Endothelial cell of umbilical vein (primary cell): ENCODE results near the gene IQCH. TPM values are rescaled to one million over a fixed set of nuclear protein-coding genes. Genes with fewer than 3 reads are reported as not detected.

ENCODE experiments used
- BruUV-seq: library from RNA; stranded (reverse); fragments of 400-500 nt; replicated peaks from 2 replicates; lab custom pipeline; 2021; lab: Mats Ljungman, UMichigan
- CTCF ChIA-PET: fragments of 300-600, 350-600 bp; sonication (Branson Sonifier 250); formaldehyde crosslinking; loops from one replicate; lab custom pipeline; 2021; ENCODE audit warnings: antibody characterized with exemption, inconsistent platforms; lab: Charles Lee
- POLR2A ChIA-PET: fragments of 300-600, 350-600 bp; sonication (Branson Sonifier 250); formaldehyde crosslinking; loops from one replicate; lab custom pipeline; 2021; ENCODE audit warnings: antibody characterized with exemption, inconsistent platforms; lab: Charles Lee
- DNase-seq: peaks from one replicate; pipeline ENCODE4 v3.0.0-alpha.2; 2011; ENCODE audit warnings: low read depth, low spot score
- FAIRE-seq: peaks from 2 replicates; lab custom pipeline; 2011; peaks lifted over from hg19 to GRCh38; lab: Jason Lieb, UNC
- H2AFZ ChIP-seq: 2 replicates; pipeline ENCODE4 v1.6.0; 2012; ENCODE audit warnings: low read depth, low read length, control low read depth, inconsistent platforms
- H3K27ac ChIP-seq: 2 replicates; pipeline ENCODE4 v1.5.1; 2011; ENCODE audit warnings: low read depth, mild to moderate bottlenecking, control low read depth, low read length, moderate library complexity; ENCODE audit not compliant: insufficient read depth
- H3K27me3 ChIP-seq, 2 experiments: 2 replicates each; pipeline versions ENCODE4 v1.6.0 to v1.6.1; 2011; ENCODE audit warnings: low read length in 2 of 2, mixed read lengths in 1 of 2; ENCODE audit not compliant: control insufficient read depth in 2 of 2, insufficient read depth in 2 of 2
- H3K36me3 ChIP-seq, 2 experiments: 2 replicates in 1 of 2; 3 replicates in 1 of 2; pipeline ENCODE4 v1.5.1; 2011; ENCODE audit warnings: low read length in 2 of 2, mild to moderate bottlenecking in 1 of 2, moderate library complexity in 1 of 2; ENCODE audit not compliant: control insufficient read depth in 2 of 2, insufficient read depth in 2 of 2; ENCODE audit errors: extremely low read depth in 1 of 2
- H3K4me1 ChIP-seq: 3 replicates; pipeline ENCODE4 v1.5.1; 2011; ENCODE audit warnings: mild to moderate bottlenecking, low read length; ENCODE audit not compliant: control insufficient read depth, insufficient read depth; ENCODE audit errors: extremely low read depth
- H3K4me2 ChIP-seq: 2 replicates; pipeline ENCODE4 v1.6.1; 2011; ENCODE audit warnings: low read length, control low read depth, mixed read lengths; ENCODE audit not compliant: insufficient read depth
- H3K4me3 ChIP-seq, 3 experiments: fragments of 200-600 bp in 1 of 3; sonication (generic), shearing (Covaris generic) in 1 of 3; replicated peaks in 1 of 3; 2 replicates each; pipeline ENCODE4 v1.5.1; 2011 to 2016; ENCODE audit warnings: control low read depth in 3 of 3, low read length in 3 of 3, mild to moderate bottlenecking in 2 of 3, inconsistent platforms in 1 of 3, low read depth in 1 of 3, moderate library complexity in 1 of 3; ENCODE audit not compliant: insufficient read depth in 1 of 3
- H3K79me2 ChIP-seq: 2 replicates; pipeline ENCODE4 v1.6.0; 2012; ENCODE audit warnings: low read length, inconsistent platforms; ENCODE audit not compliant: control insufficient read depth, insufficient read depth
- H3K9ac ChIP-seq: replicated peaks from 2 replicates; pipeline ENCODE3; 2011; ENCODE audit warnings: low read length, control low read depth; ENCODE audit not compliant: insufficient read depth; ENCODE audit errors: extremely low read depth
- H3K9me1 ChIP-seq: replicated peaks from 3 replicates; pipeline ENCODE4 v1.6.0; 2011; ENCODE audit warnings: mild to moderate bottlenecking, low read length; ENCODE audit not compliant: control insufficient read depth, insufficient read depth; ENCODE audit errors: extremely low read depth
- H3K9me3 ChIP-seq: replicated peaks from 2 replicates; pipeline ENCODE4 v1.5.1; 2012; ENCODE audit warnings: low read length, inconsistent platforms; ENCODE audit not compliant: control insufficient read depth, insufficient read depth
- H4K20me1 ChIP-seq: replicated peaks from 2 replicates; pipeline ENCODE3; 2011; ENCODE audit warnings: mild to moderate bottlenecking, low read length; ENCODE audit not compliant: control insufficient read depth, insufficient read depth; ENCODE audit errors: extremely low read depth
- EZH2 ChIP-seq: IDR thresholded peaks from 2 replicates; pipeline ENCODE4 v1.6.1; 2012; ENCODE audit warnings: borderline replicate concordance, low read depth, mild to moderate bottlenecking, moderate library complexity, low read length, inconsistent platforms; ENCODE audit not compliant: severe bottlenecking
- FOS ChIP-seq: IDR thresholded peaks from 2 replicates; pipeline ENCODE4 v1.6.1; 2011; ENCODE audit warnings: mild to moderate bottlenecking, low read length, moderate library complexity, borderline replicate concordance; ENCODE audit not compliant: insufficient read depth
- GATA2 ChIP-seq: IDR thresholded peaks from 2 replicates; pipeline ENCODE4 v1.7.0; 2011; ENCODE audit warnings: low read depth, mild to moderate bottlenecking, moderate library complexity, mixed read lengths, low read length; ENCODE audit not compliant: insufficient read length, insufficient read depth
- JUN ChIP-seq: IDR thresholded peaks from 2 replicates; pipeline ENCODE4 v1.6.1; 2011; ENCODE audit warnings: borderline replicate concordance, low read depth; ENCODE audit not compliant: insufficient read length, insufficient read depth
- MAX ChIP-seq: IDR thresholded peaks from 2 replicates; pipeline ENCODE4 v1.6.1; 2011; ENCODE audit not compliant: insufficient read depth, insufficient read length
- MYC ChIP-seq: IDR thresholded peaks from one replicate; pipeline ENCODE4 v1.6.1; 2011; ENCODE audit warnings: mild to moderate bottlenecking, low read depth, low read length
- POLR2A ChIP-seq: IDR thresholded peaks from 2 replicates; pipeline ENCODE4 v1.6.1; 2012; ENCODE audit warnings: low read depth, mild to moderate bottlenecking, control low read depth, low read length
- POLR2AphosphoS5 ChIP-seq: IDR thresholded peaks from 2 replicates; pipeline ENCODE4 v1.6.1; 2012; ENCODE audit warnings: low read depth, mild to moderate bottlenecking, control low read depth, low read length, moderate library complexity; ENCODE audit not compliant: insufficient read depth
- dilution Hi-C: fragments of 300-500 bp; cut with MboI; formaldehyde crosslinking; loops from one replicate; pipeline ENCODE4 v1.15.0; 2019; ENCODE audit warnings: low sequenced_read_pairs; ENCODE audit not compliant: extremely low pct_ligation_motif_present
- intact Hi-C: fragments of 100-400 bp; cut with micrococcal nuclease; formaldehyde crosslinking; loops from one replicate; pipeline ENCODE4 v1.10.0; 2022
- polyA plus RNA-seq, 4 experiments: library from polyadenylated mRNA; depleted of rRNA in 3 of 4; stranded (reverse) in 3 of 4; unstranded in 1 of 4; fragments of >200 nt; gene quantifications; 2 replicates each; pipeline versions ENCODE4 v1.2.1 to v1.2.3, GENCODE V29; 2011 to 2012; ENCODE audit warnings: missing spikeins in 1 of 4
- total RNA-seq: library from RNA; stranded (reverse); gene quantifications from 2 replicates; pipeline ENCODE4 v1.2.3, GENCODE V29; 2021
- TF ChIP-seq, protein P1 (sequence below), 2 donors: IDR thresholded peaks; 1 replicate in 1 of 2; 2 replicates in 1 of 2; pipeline ENCODE4 v1.5.1; 2011; ENCODE audit warnings: low read length in 2 of 2, mild to moderate bottlenecking in 2 of 2, moderate library complexity in 2 of 2, control low read depth in 1 of 2, inconsistent platforms in 1 of 2, low read depth in 1 of 2; ENCODE audit not compliant: insufficient read depth in 1 of 2; ENCODE audit errors: extremely low read depth in 1 of 2

IQCH gene
- total and polyA plus RNA-seq, 2 donors (not counting 3 experiments of a cell fraction or from before 2014, with no cell fraction given), result 0.29 to 0.51 TPM

GRCh38 chr15:67469680-67470079, 215.1 kb downstream of the IQCH start:
- no peaks in the 10 kb centered on the region for H3K9me1 ChIP-seq
- H3K79me2 ChIP-seq, result no peaks in the 10 kb centered on the region
- no peak overlapping the region for H3K4me3 ChIP-seq
- POLR2A ChIA-PET, result no interaction called here
- H2AFZ ChIP-seq, result no peak overlapping the region
- CTCF ChIA-PET, result interaction anchor here (1.4 to 1.9 kb wide), 2 partner anchors 12 to 339 kb away, joined by 3 to 14 read pairs; no protein-coding TSS in a partner anchor
- H3K9ac ChIP-seq, result no peak overlapping the region
- dilution Hi-C loops, result no loop called here
- no peaks in the 10 kb centered on the region for H3K9me3 ChIP-seq
- no peak overlapping the region for H3K27ac ChIP-seq
- intact Hi-C loops, result no loop called here
- no peak for FAIRE-seq
- no peaks in the 10 kb centered on the region for H3K4me1 ChIP-seq
- no TSS peak for BruUV-seq
- DNase-seq, result no peak
- no peaks in the 10 kb centered on the region for H4K20me1 ChIP-seq
- TF ChIP-seq, protein P1, sequence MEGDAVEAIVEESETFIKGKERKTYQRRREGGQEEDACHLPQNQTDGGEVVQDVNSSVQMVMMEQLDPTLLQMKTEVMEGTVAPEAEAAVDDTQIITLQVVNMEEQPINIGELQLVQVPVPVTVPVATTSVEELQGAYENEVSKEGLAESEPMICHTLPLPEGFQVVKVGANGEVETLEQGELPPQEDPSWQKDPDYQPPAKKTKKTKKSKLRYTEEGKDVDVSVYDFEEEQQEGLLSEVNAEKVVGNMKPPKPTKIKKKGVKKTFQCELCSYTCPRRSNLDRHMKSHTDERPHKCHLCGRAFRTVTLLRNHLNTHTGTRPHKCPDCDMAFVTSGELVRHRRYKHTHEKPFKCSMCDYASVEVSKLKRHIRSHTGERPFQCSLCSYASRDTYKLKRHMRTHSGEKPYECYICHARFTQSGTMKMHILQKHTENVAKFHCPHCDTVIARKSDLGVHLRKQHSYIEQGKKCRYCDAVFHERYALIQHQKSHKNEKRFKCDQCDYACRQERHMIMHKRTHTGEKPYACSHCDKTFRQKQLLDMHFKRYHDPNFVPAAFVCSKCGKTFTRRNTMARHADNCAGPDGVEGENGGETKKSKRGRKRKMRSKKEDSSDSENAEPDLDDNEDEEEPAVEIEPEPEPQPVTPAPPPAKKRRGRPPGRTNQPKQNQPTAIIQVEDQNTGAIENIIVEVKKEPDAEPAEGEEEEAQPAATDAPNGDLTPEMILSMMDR (IDR thresholded peaks at IDR 0.05; ENCODE audit: extremely low read depth in 1 of 2, insufficient read depth in 1 of 2, low read depth in 1 of 2, low read length in 2 of 2), result no peak
- TF ChIP-seq EZH2 (no peak), MYC (no peak), POLR2AphosphoS5 (no peak), JUN (no peak)
- no peaks in the 10 kb centered on the region for H3K27me3 ChIP-seq
- H3K36me3 ChIP-seq, result no peaks in the 10 kb centered on the region
- no peak overlapping the region for H3K4me2 ChIP-seq

GRCh38 chr15:67472957-67473356, 218.4 kb downstream of the IQCH start:
- DNase-seq, result no peak
- Histone ChIP-seq H3K4me3 (no peak overlapping the region), H4K20me1 (no peaks in the 10 kb centered on the region), H2AFZ (no peak overlapping the region), H3K36me3 (no peaks in the 10 kb centered on the region), H3K9me3 (no peaks in the 10 kb centered on the region), H3K4me1 (no peaks in the 10 kb centered on the region), H3K9ac (no peak overlapping the region), H3K9me1 (no peaks in the 10 kb centered on the region), H3K27ac (no peak overlapping the region), H3K4me2 (no peak overlapping the region), H3K27me3 (no peaks in the 10 kb centered on the region), H3K79me2 (no peaks in the 10 kb centered on the region)
- no TSS peak for BruUV-seq
- FAIRE-seq, result no peak
- intact Hi-C loops (no loop called here), dilution Hi-C loops (no loop called here)
- TF ChIP-seq JUN (no peak), GATA2 (no peak), MAX (no peak), EZH2 (no peak), FOS (no peak), POLR2AphosphoS5 (no peak), POLR2A (no peak), MYC (no peak)
- TF ChIP-seq, protein P1 (IDR thresholded peaks at IDR 0.05; ENCODE audit: extremely low read depth in 1 of 2, insufficient read depth in 1 of 2, low read depth in 1 of 2, low read length in 2 of 2), result no peak
- ChIA-PET CTCF (no interaction called here), POLR2A (no interaction called here)
